ENCODE results near the gene PLCH1.

Gene PLCH1

DNA sequence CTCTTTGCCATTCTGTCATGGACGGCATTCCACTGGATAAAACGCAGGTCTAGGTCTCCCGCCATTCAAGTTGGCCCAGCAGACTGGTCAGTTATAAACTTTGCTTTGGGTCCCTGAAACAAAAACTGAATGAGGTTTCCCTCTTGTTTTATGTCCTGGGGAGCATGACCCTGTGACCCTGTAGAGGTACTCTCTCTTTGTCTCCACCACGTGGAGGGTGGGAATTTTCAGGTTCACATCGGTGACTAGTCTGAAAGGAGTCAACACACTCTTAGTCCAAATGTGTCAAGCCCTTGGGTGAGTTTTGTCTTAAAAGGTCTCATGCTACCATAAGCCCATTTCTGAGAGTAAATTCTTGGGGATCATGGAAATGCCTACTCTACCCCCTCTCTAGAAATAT lies 139.9 kb downstream of the PLCH1 start:
- Histone ChIP-seq H3K27me3 (no peaks in the 10 kb centered on the region), H3K36me3 (no peaks in the 10 kb centered on the region), H3K27ac (no peak overlapping the region), H3K4me3 (ENCODE audit: low read depth in 1 of 2, low read length in 1 of 2) (no peak overlapping the region), H3K4me1 (ENCODE audit: control insufficient read depth in 1 of 2, insufficient read depth in 1 of 2, low read depth in 1 of 2, low read length in 1 of 2) (no peaks in the 10 kb centered on the region), H3K9me3 (no peaks in the 10 kb centered on the region)
- TF ChIP-seq CTCF (IDR thresholded peaks at IDR 0.05), result no peak

DNA sequence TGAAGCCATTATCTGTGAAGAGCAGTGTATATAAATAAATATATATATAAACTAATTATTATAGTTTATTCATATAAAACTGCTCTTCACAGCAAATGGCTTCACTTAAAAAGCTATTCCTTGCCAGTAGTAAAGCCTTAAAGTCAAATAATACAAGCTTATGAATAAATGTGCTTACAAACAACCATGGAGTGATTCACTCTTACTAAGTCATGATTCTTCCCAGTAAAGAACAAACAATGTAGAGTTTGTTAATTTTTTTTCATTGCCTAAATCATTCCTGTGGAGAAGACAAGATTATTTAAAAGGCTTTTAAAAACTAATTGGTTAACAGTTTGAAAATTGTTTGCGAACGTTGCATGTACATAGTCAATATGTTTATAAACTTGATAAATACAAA lies 140.7 kb downstream of the PLCH1 start:
- Histone ChIP-seq H3K4me1 (ENCODE audit: control insufficient read depth in 1 of 2, insufficient read depth in 1 of 2, low read depth in 1 of 2, low read length in 1 of 2) (no peaks in the 10 kb centered on the region), H3K27ac (no peak overlapping the region), H3K27me3 (no peaks in the 10 kb centered on the region), H3K9me3 (no peaks in the 10 kb centered on the region), H3K4me3 (ENCODE audit: low read depth in 1 of 2, low read length in 1 of 2) (no peak overlapping the region), H3K36me3 (no peaks in the 10 kb centered on the region)
- TF ChIP-seq CTCF (IDR thresholded peaks at IDR 0.05), result no peak

- Histone ChIP-seq H3K4me1 (ENCODE audit: control insufficient read depth in 1 of 2, insufficient read depth in 1 of 2, low read depth in 1 of 2, low read length in 1 of 2) (no peaks in the 10 kb centered on the region), H3K27me3 (no peaks in the 10 kb centered on the region), H3K36me3 (no peaks in the 10 kb centered on the region), H3K4me3 (ENCODE audit: low read depth in 1 of 2, low read length in 1 of 2) (no peak overlapping the region), H3K27ac (no peak overlapping the region), H3K9me3 (no peaks in the 10 kb centered on the region)
- no peak for TF ChIP-seq CTCF (IDR thresholded peaks at IDR 0.05)
Observed at GRCh38 chr3:155603302-155603701, 141.6 kb downstream of the PLCH1 start.

DNA sequence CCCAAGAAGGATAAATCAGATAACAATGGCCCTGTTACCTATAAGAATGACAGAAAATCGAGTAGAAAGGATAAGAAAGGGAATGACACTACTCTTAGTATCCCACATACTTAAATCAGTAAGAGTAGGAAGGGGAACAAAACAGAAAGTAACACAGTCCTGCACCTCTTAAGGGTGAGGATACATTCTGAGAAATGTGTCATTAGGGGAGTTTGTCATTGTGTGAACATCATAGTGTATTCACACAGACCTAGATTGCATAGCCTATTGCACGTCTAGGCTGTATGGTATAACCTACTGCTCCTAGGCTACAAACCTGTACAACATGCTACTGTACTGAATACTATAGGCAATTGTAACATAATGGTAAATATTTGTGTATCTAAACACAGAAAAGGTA lies 142.6 kb downstream of the PLCH1 start:
- H3K27ac ChIP-seq, result no peak overlapping the region
- no peak for TF ChIP-seq CTCF (IDR thresholded peaks at IDR 0.05)
- no peak overlapping the region for H3K4me3 ChIP-seq (ENCODE audit: low read depth in 1 of 2, low read length in 1 of 2)

GRCh38 chr3:155598671-155599070 lies 146.2 kb downstream of the PLCH1 start:
- no peaks in the 10 kb centered on the region for H3K36me3 ChIP-seq
- no peak for TF ChIP-seq CTCF (IDR thresholded peaks at IDR 0.05)
- no peaks in the 10 kb centered on the region for H3K27me3 ChIP-seq
- H3K27ac ChIP-seq, result no peak overlapping the region
- no peak overlapping the region for H3K4me3 ChIP-seq (ENCODE audit: low read depth in 1 of 2, low read length in 1 of 2)
- H3K4me1 ChIP-seq (ENCODE audit: control insufficient read depth in 1 of 2, insufficient read depth in 1 of 2, low read depth in 1 of 2, low read length in 1 of 2), result no peaks in the 10 kb centered on the region
- no peaks in the 10 kb centered on the region for H3K9me3 ChIP-seq

More for the DNA sequence above, 142.6 kb downstream of the PLCH1 start:
- no peaks in the 10 kb centered on the region for H3K27me3 ChIP-seq
- no peaks in the 10 kb centered on the region for H3K4me1 ChIP-seq (ENCODE audit: control insufficient read depth in 1 of 2, insufficient read depth in 1 of 2, low read depth in 1 of 2, low read length in 1 of 2)
- H3K36me3 ChIP-seq, result no peaks in the 10 kb centered on the region
- no peaks in the 10 kb centered on the region for H3K9me3 ChIP-seq

GRCh38 chr3:155596615-155597014 lies 148.3 kb downstream of the PLCH1 start:
- H3K27ac ChIP-seq, result no peak overlapping the region
- no peaks in the 10 kb centered on the region for H3K36me3 ChIP-seq
- H3K9me3 ChIP-seq, result no peaks in the 10 kb centered on the region
- no peak for TF ChIP-seq CTCF (IDR thresholded peaks at IDR 0.05)
- no peaks in the 10 kb centered on the region for H3K4me1 ChIP-seq (ENCODE audit: control insufficient read depth in 1 of 2, insufficient read depth in 1 of 2, low read depth in 1 of 2, low read length in 1 of 2)
- no peak overlapping the region for H3K4me3 ChIP-seq (ENCODE audit: low read depth in 1 of 2, low read length in 1 of 2)
- no peaks in the 10 kb centered on the region for H3K27me3 ChIP-seq

Measured in neutrophil (primary cell).